ENCODE data around the gene HMGCLL1. TPM values are rescaled to one million over a fixed set of nuclear protein-coding genes. Genes with fewer than 3 reads are reported as not detected.

Gene HMGCLL1
- total RNA-seq, 2 donors from 2014 or later = 3.0 to 5.7 TPM

DNA sequence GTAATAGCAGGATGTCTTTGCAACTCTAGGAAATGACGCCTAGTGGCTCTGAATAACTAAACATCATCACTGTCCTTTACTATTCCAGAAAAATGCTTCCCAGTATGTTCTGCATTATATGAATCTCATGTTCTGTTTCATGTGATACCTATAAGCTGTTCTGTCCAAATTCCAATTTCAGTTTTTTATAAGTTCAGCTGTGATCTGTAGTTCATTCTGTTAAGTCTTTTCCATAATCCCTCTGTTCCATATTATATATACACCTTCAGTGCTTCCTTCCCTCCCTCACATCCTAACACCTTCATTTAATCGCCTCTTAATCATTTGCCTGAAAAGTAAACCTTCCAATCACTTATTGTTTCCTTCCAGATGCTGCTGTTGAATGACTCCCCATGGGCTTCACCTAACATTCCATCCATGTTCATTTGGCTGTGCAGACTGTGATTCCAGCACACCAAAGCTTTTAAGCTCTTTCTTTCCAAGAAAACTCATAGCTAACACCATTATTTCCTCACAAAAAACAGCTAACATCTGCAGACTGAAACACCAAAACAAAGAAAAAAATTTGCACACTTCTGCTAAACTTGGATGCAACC lies 18.6 kb downstream of the HMGCLL1 start:
- 96% methylated on average over 2 of the region's 2 CpGs for WGBS
- DNase-seq (ENCODE audit: low spot score) = no peak
- intact Hi-C loops (cut with DNase I) = no loop called here

GRCh38 chr6:55557146-55557545 lies 21.8 kb downstream of the HMGCLL1 start:
- Histone ChIP-seq H3K27ac (no peak overlapping the region), H3K4me3 (no peak overlapping the region), H3K27me3 (replicated peaks; ENCODE audit: insufficient read depth) (no peaks in the 10 kb centered on the region), H3K36me3 (no peaks in the 10 kb centered on the region), H3K4me1 (replicated peaks) (no peaks in the 10 kb centered on the region), H3K9me3 (no peaks in the 10 kb centered on the region)
- intact Hi-C loops (cut with DNase I) = no loop called here
- DNase-seq (ENCODE audit: low spot score) = no peak
- WGBS = 73% methylated on average over 7 of the region's 7 CpGs
- no peak for TF ChIP-seq POLR2AphosphoS5 (IDR thresholded peaks at IDR 0.05)

More for the DNA sequence above, 18.6 kb downstream of the HMGCLL1 start:
- Histone ChIP-seq H3K27ac (no peak overlapping the region), H3K4me3 (no peak overlapping the region), H3K36me3 (no peaks in the 10 kb centered on the region), H3K9me3 (no peaks in the 10 kb centered on the region), H3K27me3 (replicated peaks; ENCODE audit: insufficient read depth) (no peaks in the 10 kb centered on the region), H3K4me1 (replicated peaks) (no peaks in the 10 kb centered on the region)
- TF ChIP-seq, protein P1, sequence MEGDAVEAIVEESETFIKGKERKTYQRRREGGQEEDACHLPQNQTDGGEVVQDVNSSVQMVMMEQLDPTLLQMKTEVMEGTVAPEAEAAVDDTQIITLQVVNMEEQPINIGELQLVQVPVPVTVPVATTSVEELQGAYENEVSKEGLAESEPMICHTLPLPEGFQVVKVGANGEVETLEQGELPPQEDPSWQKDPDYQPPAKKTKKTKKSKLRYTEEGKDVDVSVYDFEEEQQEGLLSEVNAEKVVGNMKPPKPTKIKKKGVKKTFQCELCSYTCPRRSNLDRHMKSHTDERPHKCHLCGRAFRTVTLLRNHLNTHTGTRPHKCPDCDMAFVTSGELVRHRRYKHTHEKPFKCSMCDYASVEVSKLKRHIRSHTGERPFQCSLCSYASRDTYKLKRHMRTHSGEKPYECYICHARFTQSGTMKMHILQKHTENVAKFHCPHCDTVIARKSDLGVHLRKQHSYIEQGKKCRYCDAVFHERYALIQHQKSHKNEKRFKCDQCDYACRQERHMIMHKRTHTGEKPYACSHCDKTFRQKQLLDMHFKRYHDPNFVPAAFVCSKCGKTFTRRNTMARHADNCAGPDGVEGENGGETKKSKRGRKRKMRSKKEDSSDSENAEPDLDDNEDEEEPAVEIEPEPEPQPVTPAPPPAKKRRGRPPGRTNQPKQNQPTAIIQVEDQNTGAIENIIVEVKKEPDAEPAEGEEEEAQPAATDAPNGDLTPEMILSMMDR (IDR thresholded peaks at IDR 0.05) = no peak
- TF ChIP-seq POLR2AphosphoS5 (IDR thresholded peaks at IDR 0.05) (no peak), POLR2A (IDR thresholded peaks at IDR 0.05) (no peak)

- TF ChIP-seq, protein P1 (IDR thresholded peaks at IDR 0.05) = no peak
- TF ChIP-seq POLR2A (IDR thresholded peaks at IDR 0.05) (no peak), POLR2AphosphoS5 (IDR thresholded peaks at IDR 0.05) (no peak)
- Histone ChIP-seq H3K4me3 (no peak overlapping the region), H3K9me3 (no peaks in the 10 kb centered on the region), H3K27me3 (replicated peaks; ENCODE audit: insufficient read depth) (no peaks in the 10 kb centered on the region), H3K27ac (no peak overlapping the region), H3K4me1 (replicated peaks) (no peaks in the 10 kb centered on the region), H3K36me3 (no peaks in the 10 kb centered on the region)
- DNase-seq (ENCODE audit: low spot score) = no peak
- intact Hi-C loops (cut with DNase I) = no loop called here
Measured at GRCh38 chr6:55545791-55546190, 33.2 kb downstream of the HMGCLL1 start.

DNA sequence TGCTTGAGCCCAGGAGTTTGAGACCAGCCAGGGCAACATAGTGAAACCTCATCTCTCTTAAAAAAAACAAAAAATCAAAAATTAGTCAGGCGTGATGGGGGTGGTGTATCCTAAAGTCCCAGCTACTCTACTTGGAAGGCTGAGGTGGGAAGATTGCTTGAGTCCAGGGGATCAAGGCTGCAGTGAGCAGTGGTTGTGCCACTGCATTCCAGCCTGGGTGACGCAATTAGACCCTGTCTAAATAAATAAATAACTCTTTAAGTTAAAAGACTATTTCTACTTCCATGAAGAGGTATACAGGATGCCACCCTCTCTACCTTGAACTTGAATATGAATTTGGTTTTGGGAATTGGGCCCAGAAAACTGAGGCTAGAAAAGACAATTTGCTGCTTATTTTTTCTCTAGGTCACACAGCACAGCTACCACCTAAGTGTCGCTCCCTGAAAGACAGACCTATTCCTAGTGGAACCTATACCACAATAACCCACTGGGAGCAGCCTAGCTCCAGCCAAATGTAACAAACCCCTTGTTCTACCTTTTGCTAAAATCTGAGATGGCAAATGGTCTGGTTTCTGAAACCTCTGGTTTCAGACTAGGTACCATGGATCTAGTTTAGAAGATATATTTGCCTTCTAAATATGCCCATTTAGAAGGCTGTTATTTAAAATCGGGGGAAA lies 35.2 kb downstream of the HMGCLL1 start:
- H3K4me1 ChIP-seq (replicated peaks) = no peaks in the 10 kb centered on the region
- TF ChIP-seq, protein P1 (IDR thresholded peaks at IDR 0.05) = no peak
- TF ChIP-seq POLR2A (IDR thresholded peaks at IDR 0.05) (no peak), POLR2AphosphoS5 (IDR thresholded peaks at IDR 0.05) (no peak)
- no peak overlapping the region for H3K4me3 ChIP-seq
- WGBS = 95% methylated on average over 4 of the region's 4 CpGs
- no peak overlapping the region for H3K27ac ChIP-seq
- no peak for DNase-seq (ENCODE audit: low spot score)
- no peaks in the 10 kb centered on the region for H3K27me3 ChIP-seq (replicated peaks; ENCODE audit: insufficient read depth)
- H3K9me3 ChIP-seq = no peaks in the 10 kb centered on the region
- intact Hi-C loops (cut with DNase I) = no loop called here
- H3K36me3 ChIP-seq = no peaks in the 10 kb centered on the region

GRCh38 chr6:55541024-55541423 lies 38.0 kb downstream of the HMGCLL1 start:
- TF ChIP-seq, protein P1 (IDR thresholded peaks at IDR 0.05) = no peak
- no peak for TF ChIP-seq POLR2AphosphoS5 (IDR thresholded peaks at IDR 0.05)
- TF ChIP-seq POLR2A (IDR thresholded peaks at IDR 0.05) = no peak
- no peak overlapping the region for H3K27ac ChIP-seq
- H3K4me1 ChIP-seq (replicated peaks) = no peaks in the 10 kb centered on the region
- DNase-seq (ENCODE audit: low spot score) = no peak
- no peaks in the 10 kb centered on the region for H3K27me3 ChIP-seq (replicated peaks; ENCODE audit: insufficient read depth)
- H3K9me3 ChIP-seq = no peaks in the 10 kb centered on the region
- intact Hi-C loops (cut with DNase I) = no loop called here
- WGBS = 94% methylated on average over 1 of the region's 1 CpG
- H3K36me3 ChIP-seq = no peaks in the 10 kb centered on the region
- H3K4me3 ChIP-seq = no peak overlapping the region

Measured in prostate gland (tissue), 2 donors.